Psoas muscle (tissue), 8 donors: ENCODE results near the gene CDV3. TPM values are rescaled to one million over a fixed set of nuclear protein-coding genes. Genes with fewer than 3 reads are reported as not detected.
"Not testable (repeated sequence)": the region's sequence is repeated elsewhere in the genome, so short reads cannot be mapped to it uniquely, and the experiment has no call there.

Experiments
- ATAC-seq, 4 donors: fragments of 200-7000 bp; cut with Tn5 transposase; one replicate each; pipeline ENCODE4 v1.9.1; 2020; ENCODE audit warnings: moderate library complexity in 3 of 4, mild to moderate bottlenecking in 2 of 4
- DNase-seq, 2 donors: peaks; one replicate each; pipeline ENCODE4 v3.0.0-alpha.2; 2020
- H3K27ac ChIP-seq: fragments of 200-600 bp; one replicate; pipeline ENCODE4 v1.8.0; 2022
- H3K27me3 ChIP-seq, 3 donors: fragments of 200-600 bp in 1 of 3; one replicate each; pipeline versions ENCODE4 v1.6.1 to v1.8.0; 2013 to 2022; ENCODE audit warnings: low read length in 2 of 3, mild to moderate bottlenecking in 2 of 3, moderate library complexity in 1 of 3; ENCODE audit not compliant: insufficient read depth in 3 of 3
- H3K36me3 ChIP-seq, 2 donors: fragments of 200-600 bp in 1 of 2; one replicate each; pipeline versions ENCODE4 v1.6.1 to v1.8.0; 2013 to 2022; ENCODE audit warnings: low read depth in 1 of 2, mild to moderate bottlenecking in 1 of 2, moderate library complexity in 1 of 2; ENCODE audit not compliant: insufficient read depth in 1 of 2
- H3K4me1 ChIP-seq: fragments of 200-600 bp; one replicate; pipeline ENCODE4 v1.8.0; 2022
- H3K4me3 ChIP-seq: fragments of 200-600 bp; one replicate; pipeline ENCODE4 v1.8.0; 2022; ENCODE audit warnings: mild to moderate bottlenecking
- H3K9me3 ChIP-seq: fragments of 200-600 bp; one replicate; pipeline ENCODE4 v1.8.0; 2022
- CTCF ChIP-seq: fragments of 200-600 bp; IDR thresholded peaks from one replicate; pipeline ENCODE4 v1.8.0; 2022; ENCODE audit warnings: antibody characterized with exemption
- WGBS, 3 donors: extraction: QIAGEN DNeasy Blood & Tissue Kit; methylation state at CpG; one replicate each; pipeline versions ENCODE4 v1.1.6 to v1.1.7; 2013; 5-methylcytosine and 5-hydroxymethylcytosine counted together
- intact Hi-C, 2 donors: fragments of 100-400 bp; cut with DNase I; formaldehyde crosslinking; loops; one replicate each; pipeline versions ENCODE4 v1.11.0 to v1.14.2; 2022
- polyA plus RNA-seq, 3 donors: library from polyadenylated mRNA; stranded (reverse); fragments of 200-250 nt; gene quantifications; one replicate each; pipeline ENCODE4 v1.2.3, GENCODE V29; 2013
- total RNA-seq, 4 donors: library from RNA; stranded (reverse); fragmentation: NEBNext Ultra II Directional in 2 of 4; extraction: Animal tissue kit (Norgen Biotek cat#: 25700) in 2 of 4; gene quantifications; one replicate each; pipeline versions ENCODE4 v1.2.1 to v1.2.4, GENCODE V29; 2021 to 2023
- donor health status: healthy with polysubstance abuse.
- donor health status: DM: no; HTN: no; CAD: no; lungs with moderate emphysema.
- donor health status: Bipolar disorder and iron deficiency.
- donor health status: healthy.
- donor health status: DM: yes; HTN: yes; CAD: no.
- donor health status: DM: no; HTN: no; CAD: no.
- donor health status: DM: no; HTN: no; CAD: no.
- donor health status: DM: yes; HTN: yes; CAD: no.

CDV3 gene
- total and polyA plus RNA-seq, 7 donors = 175 to 444 (median 319) TPM

- no peaks in the 10 kb centered on the region for H3K9me3 ChIP-seq
- no peak for TF ChIP-seq CTCF
- intact Hi-C loops = no loop called here
- no peak for ATAC-seq
- WGBS, 3 donors = 91 to 95% (median 92%) methylated on average over 4 of the region's 4 CpGs
- H3K4me1 ChIP-seq = peaks cover 10% of the 10 kb centered on the region
- H3K4me3 ChIP-seq = no peak overlapping the region
- no peaks in the 10 kb centered on the region for H3K27me3 ChIP-seq
- no peak overlapping the region for H3K27ac ChIP-seq
- no peaks in the 10 kb centered on the region for H3K36me3 ChIP-seq
- no peak for DNase-seq
These were observed 23.9 kb upstream of the CDV3 start for GRCh38 chr3:133549565-133549964.

GRCh38 chr3:133551589-133551988 is 21.9 kb upstream of the CDV3 start:
- DNase-seq, H3K27ac ChIP-seq, H3K9me3 ChIP-seq, intact Hi-C loops, H3K36me3 ChIP-seq, H3K4me3 ChIP-seq, ATAC-seq, H3K27me3 ChIP-seq: not testable (repeated sequence)
- peaks cover 10% of the 10 kb centered on the region for H3K4me1 ChIP-seq
- WGBS, 3 donors = 96 to 98% (median 97%) methylated on average over 6 to 12 of the region's 14 CpGs

- TF ChIP-seq CTCF = no peak
- no peaks in the 10 kb centered on the region for H3K4me1 ChIP-seq
- 78 to 85% (median 78%) methylated on average over 2 of the region's 2 CpGs for WGBS, 3 donors
- H3K27me3 ChIP-seq = no peaks in the 10 kb centered on the region
- ATAC-seq (no peak), DNase-seq (no peak)
- H3K27ac ChIP-seq = no peak overlapping the region
- H3K4me3 ChIP-seq = no peak overlapping the region
- H3K9me3 ChIP-seq = no peaks in the 10 kb centered on the region
- intact Hi-C loops = no loop called here
- H3K36me3 ChIP-seq = no peaks in the 10 kb centered on the region
These were observed 11.8 kb upstream of the CDV3 start for GRCh38 chr3:133561679-133562078.

- 67 to 81% (median 79%) methylated on average over 1 of the region's 1 CpG for WGBS, 3 donors
- no peak overlapping the region for H3K4me3 ChIP-seq
- TF ChIP-seq CTCF = no peak
- no peaks in the 10 kb centered on the region for H3K9me3 ChIP-seq
- DNase-seq (no peak), ATAC-seq (no peak)
- no peaks in the 10 kb centered on the region for H3K36me3 ChIP-seq
- intact Hi-C loops = no loop called here
- H3K27ac ChIP-seq = no peak overlapping the region
- no peaks in the 10 kb centered on the region for H3K27me3 ChIP-seq
- no peaks in the 10 kb centered on the region for H3K4me1 ChIP-seq
These were observed 11.1 kb upstream of the CDV3 start for GRCh38 chr3:133562376-133562775.

- Histone ChIP-seq H3K27ac (no peak overlapping the region), H3K4me3 (no peak overlapping the region), H3K36me3 (no peaks in the 10 kb centered on the region), H3K27me3 (no peaks in the 10 kb centered on the region), H3K9me3 (no peaks in the 10 kb centered on the region), H3K4me1 (no peaks in the 10 kb centered on the region)
- 66 to 74% (median 71%) methylated on average over 5 of the region's 5 CpGs for WGBS, 3 donors
- DNase-seq = no peak
- no peak for TF ChIP-seq CTCF
- ATAC-seq = no peak
- intact Hi-C loops = no loop called here
These were observed 10.3 kb upstream of the CDV3 start for GRCh38 chr3:133563186-133563591.
